Pancreas (tissue), 10 donors: ENCODE measurements around the gene IRF2BP2. TPM values are rescaled to one million over a fixed set of nuclear protein-coding genes. Genes with fewer than 3 reads are reported as not detected.

Source experiments
- ATAC-seq, 4 donors: fragments of 200-7000 bp; cut with Tn5 transposase; one replicate each; pipeline versions ENCODE4 v1.8.0 to v1.9.1; 2020; ENCODE audit warnings: mild to moderate bottlenecking in 4 of 4, moderate library complexity in 4 of 4
- DNase-seq, 6 donors: peaks; one replicate each; pipeline ENCODE4 v3.0.0-alpha.2; 2020
- FAIRE-seq: peaks from 2 replicates; lab custom pipeline; 2012; peaks lifted over from hg19 to GRCh38; lab: Jason Lieb, UNC
- H3K27ac ChIP-seq, 4 donors: fragments of 200-600 bp; sonication (generic); 1 replicate in 3 of 4; 2 replicates in 1 of 4; pipeline versions ENCODE4 v1.5.0 to v1.8.0; 2020
- H3K27me3 ChIP-seq, 4 donors: fragments of 200-600 bp; one replicate each; pipeline ENCODE4 v1.8.0; 2021
- H3K36me3 ChIP-seq, 3 donors: fragments of 200-600 bp; sonication (generic) in 1 of 3; one replicate each; pipeline versions ENCODE4 v1.5.0 to v1.8.0; 2020 to 2021
- H3K4me1 ChIP-seq, 3 donors: fragments of 200-600 bp; one replicate each; pipeline ENCODE4 v1.8.0; 2021
- H3K4me3 ChIP-seq, 4 donors: fragments of 200-600 bp; sonication (generic) in 2 of 4; one replicate each; pipeline versions ENCODE4 v1.5.0 to v1.8.0; 2020 to 2021
- H3K9me3 ChIP-seq, 4 donors: fragments of 200-600 bp; one replicate each; pipeline ENCODE4 v1.8.0; 2021
- CTCF ChIP-seq, 4 donors: fragments of 200-600 bp; sonication (generic) in 3 of 4; IDR thresholded peaks; one replicate each; pipeline versions ENCODE4 v1.5.0 to v1.8.0; 2021; ENCODE audit warnings: antibody characterized with exemption in 4 of 4
- WGBS, 2 donors: extraction: QIAGEN DNeasy Blood & Tissue Kit; methylation state at CpG; one replicate each; pipeline ENCODE4 v1.1.7; 2013; 5-methylcytosine and 5-hydroxymethylcytosine counted together
- intact Hi-C, 3 donors: fragments of 100-400 bp; cut with DNase I; formaldehyde crosslinking; loops; one replicate each; pipeline versions ENCODE4 v1.11.1 to v1.14.2; 2022
- polyA plus RNA-seq, 2 donors: library from polyadenylated mRNA; stranded (reverse); fragments of 200-250 nt; gene quantifications; one replicate each; pipeline ENCODE4 v1.2.3, GENCODE V29; 2013
- total RNA-seq, 6 donors: library from RNA; stranded (reverse); fragmentation: NEBNext Ultra II Directional in 4 of 6; extraction: Animal tissue kit (Norgen Biotek cat#: 25700) in 4 of 6; gene quantifications; one replicate each; pipeline versions ENCODE4 v1.2.1 to v1.2.4, GENCODE V29; 2021 to 2023
- donor health status: healthy with polysubstance abuse.
- donor health status: DM: no; HTN: no; CAD: no; lungs with moderate emphysema.
- donor health status: DM: no; HTN: no; CAD: no.
- donor health status: control.
- donor health status: control.
- donor health status: Bipolar disorder and iron deficiency.
- donor health status: DM: yes; HTN: yes; CAD: no.
- donor health status: DM: no; HTN: no; CAD: no.
- donor health status: DM: no; HTN: no; CAD: no.
- donor health status: DM: yes; HTN: yes; CAD: no.

The IRF2BP2 gene
- total and polyA plus RNA-seq, 8 donors: 47.0 to 95.6 (median 57.7) TPM

GRCh38 chr1:234620272-234621126 is 10.5 kb upstream of the IRF2BP2 start:
- DNase-seq: no peak
- H3K4me3 ChIP-seq: peak overlapping the region in 1 of 4 donors; percentile 2
- TF ChIP-seq CTCF (IDR thresholded peaks at IDR 0.05): no peak
- no peaks in the 10 kb centered on the region for H3K36me3 ChIP-seq
- peaks cover 53 to 87% (median 81%) of the 10 kb centered on the region in 3 donors for H3K4me1 ChIP-seq
- no peaks in the 10 kb centered on the region for H3K9me3 ChIP-seq
- FAIRE-seq: no peak
- intact Hi-C loops: no loop called here
- peak overlapping the region; percentile 31 to 86 (median 74) for H3K27ac ChIP-seq
- H3K27me3 ChIP-seq: no peaks in the 10 kb centered on the region
- 35 to 41% methylated on average over 6 of the region's 6 CpGs for WGBS, 2 donors
- peak in 3 of 4 donors; percentile 15 to 53 (median 49) for ATAC-seq

GRCh38 chr1:234619794-234620247 is 9.8 kb upstream of the IRF2BP2 start:
- Histone ChIP-seq H3K36me3 (no peaks in the 10 kb centered on the region), H3K27ac (peak overlapping the region; percentile 31 to 86 (median 74)), H3K4me1 (peaks cover 50 to 86% (median 85%) of the 10 kb centered on the region in 3 donors), H3K9me3 (no peaks in the 10 kb centered on the region), H3K4me3 (peak overlapping the region in 1 of 4 donors; percentile 2), H3K27me3 (no peaks in the 10 kb centered on the region)
- DNase-seq (no peak), ATAC-seq (peak; percentile 80 to 85 (median 83)), FAIRE-seq (peak; percentile 45)
- WGBS, 2 donors: 8 to 10% methylated on average over 6 of the region's 6 CpGs
- TF ChIP-seq CTCF (IDR thresholded peaks at IDR 0.05): no peak
- intact Hi-C loops: loop anchor here in 1 of 3 donors (5.0 kb wide), 1 partner anchor 102 kb away; no protein-coding TSS in a partner anchor

GRCh38 chr1:234619071-234619480 is 9.1 kb upstream of the IRF2BP2 start:
- H3K4me1 ChIP-seq: peaks cover 49 to 88% (median 85%) of the 10 kb centered on the region in 3 donors
- DNase-seq: no peak
- no peaks in the 10 kb centered on the region for H3K27me3 ChIP-seq
- TF ChIP-seq CTCF (IDR thresholded peaks at IDR 0.05): no peak
- H3K27ac ChIP-seq: peak overlapping the region; percentile 31 to 86 (median 74)
- no peaks in the 10 kb centered on the region for H3K9me3 ChIP-seq
- H3K4me3 ChIP-seq: no peak overlapping the region
- intact Hi-C loops: loop anchor here in 1 of 3 donors (5.0 kb wide), 1 partner anchor 103 kb away; no protein-coding TSS in a partner anchor
- H3K36me3 ChIP-seq: no peaks in the 10 kb centered on the region
- peak in 3 of 4 donors; percentile 14 to 20 (median 19) for ATAC-seq
- FAIRE-seq: no peak
- 28 to 35% methylated on average over 3 of the region's 3 CpGs for WGBS, 2 donors

- Histone ChIP-seq H3K36me3 (no peaks in the 10 kb centered on the region), H3K27me3 (no peaks in the 10 kb centered on the region), H3K9me3 (no peaks in the 10 kb centered on the region), H3K4me1 (peaks cover 53 to 88% (median 85%) of the 10 kb centered on the region in 3 donors), H3K4me3 (no peak overlapping the region), H3K27ac (peak overlapping the region; percentile 31 to 86 (median 74))
- ATAC-seq (peak in 3 of 4 donors; percentile 2 to 17 (median 8)), FAIRE-seq (no peak), DNase-seq (no peak)
- WGBS, 2 donors: 11 to 20% methylated on average over 5 of the region's 5 CpGs
- intact Hi-C loops: loop anchor here in 1 of 3 donors (5.0 kb wide), 1 partner anchor 104 kb away; no protein-coding TSS in a partner anchor
- no peak for TF ChIP-seq CTCF (IDR thresholded peaks at IDR 0.05)
These were observed 8.7 kb upstream of the IRF2BP2 start for GRCh38 chr1:234618737-234619049.
